Activated CD4-positive, alpha-beta T cell treated with anti-CD3 and anti-CD28 coated beads, Interleukin-2, amount 50 U/mL, for 4 hours (primary cell): ENCODE data around the gene SERPINB11.
"Not testable (repeated sequence)": the region's sequence is repeated elsewhere in the genome, so short reads cannot be mapped to it uniquely, and the experiment has no call there.

Experiments
- DNase-seq, 2 experiments: peaks; one replicate each; pipeline ENCODE4 v3.0.0-alpha.2; 2020

SERPINB11 gene

DNA sequence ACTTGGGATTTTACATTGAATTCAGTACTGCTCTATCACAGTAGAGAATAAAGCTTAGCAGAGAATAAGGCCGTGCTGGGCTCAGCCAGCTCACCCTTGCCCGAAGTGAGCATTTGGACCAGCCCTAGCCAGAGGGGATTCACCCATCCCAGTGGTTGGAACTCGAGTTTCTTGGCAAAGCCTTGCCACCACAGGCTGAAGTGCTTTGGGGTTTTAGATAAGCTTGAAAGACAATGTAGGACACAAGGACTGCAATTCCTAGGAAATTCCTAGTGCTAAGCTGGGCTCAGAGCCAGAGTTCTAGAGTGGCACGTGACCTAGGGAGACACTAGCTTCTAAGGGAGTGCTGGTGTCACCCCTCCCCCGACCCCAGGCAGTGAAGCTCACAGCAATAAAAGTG, 28.0 kb downstream of the SERPINB11 start:
- no peak for DNase-seq

DNA sequence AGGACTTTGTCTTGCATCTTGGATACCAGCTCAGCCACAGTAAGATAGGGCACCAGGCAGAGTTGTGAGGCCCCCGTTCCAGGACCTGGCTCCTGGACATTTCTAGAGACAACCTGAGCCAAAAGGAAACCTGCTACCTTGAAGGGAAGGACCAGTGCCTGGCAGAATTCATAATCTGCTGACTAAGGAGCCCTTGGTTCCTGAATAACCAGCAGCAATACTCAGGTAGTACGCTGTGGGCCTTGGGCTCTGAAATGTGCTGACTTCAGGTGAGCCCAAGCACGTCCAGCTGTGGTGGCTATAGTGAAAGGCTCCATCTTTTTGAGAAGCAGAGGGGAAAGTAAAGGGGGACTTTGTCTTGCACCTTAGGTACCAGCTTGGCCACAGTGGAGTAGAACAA, 28.5 kb downstream of the SERPINB11 start:
- DNase-seq = no peak

GRCh38 chr18:63736876-63737275, 34.1 kb downstream of the SERPINB11 start:
- DNase-seq = no peak

GRCh38 chr18:63741769-63742168, 39.0 kb downstream of the SERPINB11 start:
- no peak for DNase-seq

DNA sequence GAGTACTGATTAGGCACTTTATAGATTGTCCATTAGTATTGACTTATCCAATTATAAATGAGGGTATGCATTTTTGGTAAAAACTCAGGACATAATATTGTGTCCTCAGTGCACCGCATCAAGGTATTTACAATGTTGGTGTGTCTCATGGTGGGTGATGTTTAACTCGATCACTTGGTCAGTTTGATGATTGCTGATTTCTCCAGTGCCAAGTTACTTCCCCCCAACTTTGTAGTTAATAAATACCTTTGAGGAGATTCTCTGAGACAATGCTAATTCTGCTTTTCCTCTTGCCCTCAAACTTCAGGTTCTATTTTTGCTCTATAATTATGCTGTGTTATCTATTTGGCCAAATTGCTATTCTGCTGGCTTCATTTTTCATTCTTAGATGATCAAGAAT, 44.2 kb downstream of the SERPINB11 start:
- DNase-seq = no peak

GRCh38 chr18:63749489-63749888, 46.7 kb downstream of the SERPINB11 start:
- DNase-seq = no peak

DNA sequence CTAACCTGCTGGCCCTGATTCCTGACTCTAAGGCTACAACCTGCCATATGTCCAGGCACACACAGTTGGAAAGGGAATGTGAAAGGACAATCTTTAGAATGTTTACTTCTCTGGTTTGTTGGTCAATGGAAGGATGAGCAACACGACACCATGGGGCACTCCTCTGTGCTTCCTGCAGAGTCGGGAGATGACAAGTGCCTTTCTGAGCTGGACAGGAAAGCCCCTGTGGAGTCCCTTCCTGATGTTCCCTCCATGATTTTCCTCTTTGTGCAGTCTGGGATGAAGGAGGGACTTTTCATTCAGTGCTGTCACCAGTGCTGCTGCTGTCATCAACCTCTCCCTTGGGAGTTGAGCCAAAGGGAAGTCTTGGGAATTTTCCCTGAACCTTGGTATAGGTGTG, 49.9 kb downstream of the SERPINB11 start:
- no peak for DNase-seq

DNA sequence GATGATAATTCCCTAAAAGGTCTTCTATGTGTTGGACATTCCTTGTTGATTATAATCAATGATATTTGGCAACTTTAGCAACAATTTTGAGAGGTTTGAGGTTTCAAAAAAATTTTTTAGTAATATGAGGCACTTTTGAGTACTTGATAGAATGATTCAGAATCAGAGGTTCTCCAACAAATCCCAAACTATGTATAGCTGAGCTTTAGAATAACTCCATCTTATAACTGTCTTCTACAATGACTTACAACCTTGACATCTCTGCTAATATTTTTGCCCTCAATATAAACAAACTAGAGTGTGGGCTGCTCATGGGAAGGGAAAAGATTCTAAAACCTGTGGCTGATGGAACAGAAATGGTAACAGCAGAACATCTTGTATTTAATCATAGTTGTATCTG, 50.9 kb downstream of the SERPINB11 start:
- DNase-seq = no peak

DNA sequence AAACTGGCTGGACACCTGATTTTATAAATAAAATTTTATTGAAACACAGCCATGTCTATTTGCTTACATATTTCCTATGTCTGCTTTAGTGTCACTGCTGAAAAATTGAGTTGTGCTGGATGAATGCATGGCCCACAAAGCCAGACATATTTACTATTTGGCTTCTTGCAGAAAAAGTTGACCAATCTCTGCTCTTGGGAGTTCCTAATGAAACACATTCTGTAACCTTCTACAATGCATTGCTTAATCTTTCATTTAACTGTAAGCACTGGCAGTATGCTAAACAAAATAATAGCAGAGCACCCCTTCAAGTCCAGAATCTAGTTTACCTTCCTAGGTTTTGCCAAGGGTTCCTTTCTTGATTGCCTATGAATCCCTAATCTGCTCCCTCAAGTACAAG, 54.8 kb downstream of the SERPINB11 start:
- DNase-seq = no peak

DNA sequence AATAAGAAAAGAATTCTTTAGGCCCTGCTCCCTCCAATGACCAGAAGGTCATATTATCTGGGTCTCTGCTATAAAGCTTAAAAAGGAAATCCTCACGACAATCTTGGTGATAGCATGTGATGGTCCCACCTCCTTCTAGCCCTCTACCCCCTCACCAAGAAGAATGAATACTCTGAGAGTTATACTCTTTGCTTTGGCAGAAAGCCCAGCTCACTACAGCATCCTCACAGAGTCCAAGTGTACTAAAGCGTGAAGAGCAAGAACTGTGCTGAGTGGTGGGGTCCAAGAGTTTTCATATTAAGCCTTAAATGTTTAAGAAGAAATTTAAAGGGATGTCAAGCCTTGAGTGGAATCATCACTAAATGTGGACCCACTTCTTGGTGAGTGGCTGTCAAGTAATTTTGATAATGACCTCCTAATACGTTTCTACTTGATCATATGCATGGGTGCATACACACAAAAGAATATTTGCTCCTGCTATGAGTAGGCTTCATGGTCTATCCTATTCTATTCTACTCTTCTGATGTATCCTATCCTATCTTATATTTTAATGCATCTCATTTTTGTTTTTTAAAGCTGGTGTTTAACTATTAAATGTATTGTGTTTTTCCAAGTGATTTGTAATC, 56.0 kb downstream of the SERPINB11 start:
- DNase-seq = no peak

DNA sequence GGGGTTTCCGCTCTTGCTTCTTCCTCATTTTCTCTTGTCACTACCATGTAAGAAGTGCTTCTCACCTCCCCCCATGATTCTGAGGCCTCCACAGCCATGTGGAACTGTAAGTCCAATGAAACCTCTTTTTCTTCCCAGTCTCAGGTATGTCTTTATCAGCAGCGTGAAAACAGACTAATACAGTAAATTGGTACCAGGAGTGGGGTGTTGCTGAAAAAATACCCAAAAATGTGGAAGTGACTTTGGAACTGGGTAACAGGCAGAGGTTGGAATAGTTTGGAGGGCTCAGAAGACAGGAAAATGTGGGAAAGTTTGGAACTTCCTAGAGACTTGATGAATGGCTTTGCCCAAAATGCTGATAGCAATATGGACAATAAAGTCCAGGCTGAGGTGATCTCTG, 57.0 kb downstream of the SERPINB11 start:
- not testable (repeated sequence) for DNase-seq

DNA sequence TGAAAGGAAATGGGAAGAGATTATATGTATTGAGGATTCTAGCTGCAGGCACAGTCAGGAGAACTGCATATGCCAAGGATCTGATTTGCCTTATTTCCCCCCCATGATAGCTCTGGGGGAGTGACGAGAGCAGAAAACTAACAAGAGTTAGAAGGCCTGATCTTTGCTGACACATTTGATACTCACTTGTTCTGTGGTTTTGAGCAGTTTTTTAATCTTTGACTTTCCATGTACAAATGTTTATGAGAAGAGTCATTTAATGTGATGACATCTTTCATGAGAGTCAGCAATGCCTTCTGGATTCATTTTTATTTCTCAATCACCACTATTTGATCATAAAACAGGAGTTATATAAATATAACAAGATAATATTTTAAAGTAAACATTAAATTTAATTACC, 59.8 kb downstream of the SERPINB11 start:
- DNase-seq = no peak

- DNase-seq = no peak
These were observed 61.3 kb downstream of the SERPINB11 start for GRCh38 chr18:63763831-63764600.

DNA sequence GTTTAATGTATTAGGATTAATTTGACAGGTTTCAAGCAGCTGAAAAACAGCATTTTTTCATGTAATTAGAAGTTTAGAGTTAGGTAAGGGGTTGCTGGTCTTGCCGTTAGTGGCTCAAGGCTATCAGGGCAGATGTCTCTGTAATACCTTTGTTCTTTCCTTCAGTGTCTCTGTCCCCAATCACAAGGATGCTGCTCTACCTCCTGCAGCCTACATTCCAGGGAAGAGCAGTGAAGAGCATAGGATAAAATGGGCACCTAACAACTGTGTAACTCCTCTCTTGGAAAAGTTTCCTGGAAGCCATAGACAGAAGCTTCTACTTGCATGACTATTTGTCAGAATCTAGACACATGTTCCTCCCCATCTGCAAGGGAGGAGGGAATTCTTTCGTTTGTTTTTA, 63.1 kb downstream of the SERPINB11 start:
- no peak for DNase-seq
